Measurements from ENCODE around the gene CAMSAP1.

GRCh38 chr9:135928074-135928730 lies 20.9 kb upstream of the CAMSAP1 start:
- no peak for TF ChIP-seq CTCF (IDR thresholded peaks at IDR 0.05)
- no peak for TF ChIP-seq POLR2A (IDR thresholded peaks at IDR 0.05)
